GM23248 (cell line): Measurements from ENCODE around the gene PICALM.
"Not testable (repeated sequence)": the region's sequence is repeated elsewhere in the genome, so short reads cannot be mapped to it uniquely, and the experiment has no call there.

Experiments
- EZH2 ChIP-seq: fragments of 200-600 bp; sonication (generic); IDR thresholded peaks from 2 replicates; pipeline ENCODE4 v1.6.1; 2018; ENCODE audit warnings: antibody characterized with exemption, mild to moderate bottlenecking; ENCODE audit not compliant: insufficient read depth, poor library complexity, severe bottlenecking
- EZH2phosphoT487 ChIP-seq: fragments of 200-600 bp; sonication (generic); IDR thresholded peaks from 2 replicates; pipeline ENCODE4 v1.6.1; 2018; ENCODE audit warnings: antibody characterized with exemption, moderate library complexity, mild to moderate bottlenecking, low read depth; ENCODE audit not compliant: insufficient read depth

GRCh38 chr11:85952108-85952485 lies 116.8 kb downstream of the PICALM start:
- TF ChIP-seq EZH2, EZH2phosphoT487: not testable (repeated sequence)
